SK-N-SH (cell line): ENCODE results near the gene KANK4.

Experiments used
- EP300 ChIP-seq, 2 experiments: IDR thresholded peaks; 2 replicates each; pipeline versions ENCODE4 v1.4.0 to v1.6.1; 2012; ENCODE audit warnings: borderline replicate concordance in 1 of 2, low read depth in 1 of 2, low read length in 1 of 2
- MAX ChIP-seq: IDR thresholded peaks from 2 replicates; pipeline ENCODE4 v1.4.0; 2012; ENCODE audit warnings: low read depth
- POLR2AphosphoS5 ChIP-seq: IDR thresholded peaks from 2 replicates; pipeline ENCODE4 v1.6.1; 2012; ENCODE audit warnings: low read depth, low read length
- RAD21 ChIP-seq: IDR thresholded peaks from 2 replicates; pipeline ENCODE4 v1.6.1; 2012; ENCODE audit warnings: mild to moderate bottlenecking, low read length
- SMC3 ChIP-seq: IDR thresholded peaks from 2 replicates; pipeline ENCODE4 v1.6.1; 2012; ENCODE audit warnings: low read depth, low read length, improper control_type of control experiment
- TAF1 ChIP-seq: IDR thresholded peaks from 2 replicates; pipeline ENCODE4 v1.6.1; 2012; ENCODE audit warnings: low read depth, mild to moderate bottlenecking, low read length, moderate library complexity, borderline replicate concordance
- TCF12 ChIP-seq: IDR thresholded peaks from 2 replicates; pipeline ENCODE4 v1.4.0; 2012
- TEAD4 ChIP-seq: IDR thresholded peaks from 2 replicates; pipeline ENCODE4 v1.4.0; 2012; ENCODE audit warnings: mild to moderate bottlenecking, borderline replicate concordance; ENCODE audit not compliant: insufficient read depth
- TF ChIP-seq, protein P1 (sequence below): IDR thresholded peaks from 2 replicates; pipeline ENCODE4 v1.6.1; 2012; ENCODE audit warnings: mild to moderate bottlenecking, low read depth, low read length, moderate library complexity
- TF ChIP-seq, protein P2 (sequence below): fragments of 200-600 bp; sonication (generic); IDR thresholded peaks from 2 replicates; pipeline ENCODE4 v1.6.1; 2017; ENCODE audit warnings: antibody characterized with exemption, mild to moderate bottlenecking, moderate library complexity

GRCh38 chr1:62288224-62288623, 31.0 kb downstream of the KANK4 start:
- TF ChIP-seq, protein P1, sequence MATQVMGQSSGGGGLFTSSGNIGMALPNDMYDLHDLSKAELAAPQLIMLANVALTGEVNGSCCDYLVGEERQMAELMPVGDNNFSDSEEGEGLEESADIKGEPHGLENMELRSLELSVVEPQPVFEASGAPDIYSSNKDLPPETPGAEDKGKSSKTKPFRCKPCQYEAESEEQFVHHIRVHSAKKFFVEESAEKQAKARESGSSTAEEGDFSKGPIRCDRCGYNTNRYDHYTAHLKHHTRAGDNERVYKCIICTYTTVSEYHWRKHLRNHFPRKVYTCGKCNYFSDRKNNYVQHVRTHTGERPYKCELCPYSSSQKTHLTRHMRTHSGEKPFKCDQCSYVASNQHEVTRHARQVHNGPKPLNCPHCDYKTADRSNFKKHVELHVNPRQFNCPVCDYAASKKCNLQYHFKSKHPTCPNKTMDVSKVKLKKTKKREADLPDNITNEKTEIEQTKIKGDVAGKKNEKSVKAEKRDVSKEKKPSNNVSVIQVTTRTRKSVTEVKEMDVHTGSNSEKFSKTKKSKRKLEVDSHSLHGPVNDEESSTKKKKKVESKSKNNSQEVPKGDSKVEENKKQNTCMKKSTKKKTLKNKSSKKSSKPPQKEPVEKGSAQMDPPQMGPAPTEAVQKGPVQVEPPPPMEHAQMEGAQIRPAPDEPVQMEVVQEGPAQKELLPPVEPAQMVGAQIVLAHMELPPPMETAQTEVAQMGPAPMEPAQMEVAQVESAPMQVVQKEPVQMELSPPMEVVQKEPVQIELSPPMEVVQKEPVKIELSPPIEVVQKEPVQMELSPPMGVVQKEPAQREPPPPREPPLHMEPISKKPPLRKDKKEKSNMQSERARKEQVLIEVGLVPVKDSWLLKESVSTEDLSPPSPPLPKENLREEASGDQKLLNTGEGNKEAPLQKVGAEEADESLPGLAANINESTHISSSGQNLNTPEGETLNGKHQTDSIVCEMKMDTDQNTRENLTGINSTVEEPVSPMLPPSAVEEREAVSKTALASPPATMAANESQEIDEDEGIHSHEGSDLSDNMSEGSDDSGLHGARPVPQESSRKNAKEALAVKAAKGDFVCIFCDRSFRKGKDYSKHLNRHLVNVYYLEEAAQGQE, result no peak
- no peak for TF ChIP-seq EP300 (IDR thresholded peaks at IDR 0.05; ENCODE audit: borderline replicate concordance in 1 of 2, low read depth in 1 of 2, low read length in 1 of 2)
- TF ChIP-seq, protein P2, sequence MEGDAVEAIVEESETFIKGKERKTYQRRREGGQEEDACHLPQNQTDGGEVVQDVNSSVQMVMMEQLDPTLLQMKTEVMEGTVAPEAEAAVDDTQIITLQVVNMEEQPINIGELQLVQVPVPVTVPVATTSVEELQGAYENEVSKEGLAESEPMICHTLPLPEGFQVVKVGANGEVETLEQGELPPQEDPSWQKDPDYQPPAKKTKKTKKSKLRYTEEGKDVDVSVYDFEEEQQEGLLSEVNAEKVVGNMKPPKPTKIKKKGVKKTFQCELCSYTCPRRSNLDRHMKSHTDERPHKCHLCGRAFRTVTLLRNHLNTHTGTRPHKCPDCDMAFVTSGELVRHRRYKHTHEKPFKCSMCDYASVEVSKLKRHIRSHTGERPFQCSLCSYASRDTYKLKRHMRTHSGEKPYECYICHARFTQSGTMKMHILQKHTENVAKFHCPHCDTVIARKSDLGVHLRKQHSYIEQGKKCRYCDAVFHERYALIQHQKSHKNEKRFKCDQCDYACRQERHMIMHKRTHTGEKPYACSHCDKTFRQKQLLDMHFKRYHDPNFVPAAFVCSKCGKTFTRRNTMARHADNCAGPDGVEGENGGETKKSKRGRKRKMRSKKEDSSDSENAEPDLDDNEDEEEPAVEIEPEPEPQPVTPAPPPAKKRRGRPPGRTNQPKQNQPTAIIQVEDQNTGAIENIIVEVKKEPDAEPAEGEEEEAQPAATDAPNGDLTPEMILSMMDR, result no peak
- TF ChIP-seq TCF12, result no peak
- TF ChIP-seq RAD21, result no peak
- TF ChIP-seq TEAD4, result no peak
- no peak for TF ChIP-seq MAX
- no peak for TF ChIP-seq TAF1
- TF ChIP-seq SMC3, result no peak
- no peak for TF ChIP-seq POLR2AphosphoS5
